Esophagus squamous epithelium (tissue), 5 donors: ENCODE measurements around the gene FYN. TPM values are rescaled to one million over a fixed set of nuclear protein-coding genes. Genes with fewer than 3 reads are reported as not detected.
A peak's percentile ranks its signal among the peaks of the same experiment; 100 is the strongest.

Experiments
- DNase-seq: peaks from one replicate; lab custom pipeline; 2025; lab: John Stamatoyannopoulos, UW
- H3K27ac ChIP-seq, 4 donors: fragments of 200-600 bp; sonication (generic); one replicate each; pipeline ENCODE4 v1.5.1; 2016 to 2019; ENCODE audit warnings: mild to moderate bottlenecking in 1 of 4
- H3K27me3 ChIP-seq, 4 donors: fragments of 200-600 bp; sonication (generic); 1 replicate in 3 of 4; 2 replicates in 1 of 4; pipeline versions ENCODE4 v1.5.1 to v1.6.0; 2017 to 2021; ENCODE audit warnings: antibody characterized with exemption in 1 of 4
- H3K36me3 ChIP-seq, 3 donors: fragments of 200-600 bp; sonication (generic); one replicate each; pipeline ENCODE4 v1.5.1; 2016 to 2019
- H3K4me1 ChIP-seq, 3 donors: fragments of 200-600 bp; sonication (generic); one replicate each; pipeline ENCODE4 v1.5.1; 2017 to 2019
- H3K4me3 ChIP-seq, 4 donors: fragments of 200-600 bp; sonication (generic); 1 replicate in 3 of 4; 2 replicates in 1 of 4; pipeline ENCODE4 v1.5.1; 2016 to 2019; ENCODE audit warnings: mild to moderate bottlenecking in 2 of 4, moderate library complexity in 1 of 4
- H3K9me3 ChIP-seq, 3 donors: fragments of 200-600 bp; sonication (generic); one replicate each; pipeline ENCODE4 v1.5.1; 2016 to 2019
- POLR2A ChIP-seq, 4 donors: fragments of 450-650 bp; IDR thresholded peaks; one replicate each; pipeline ENCODE4 v1.6.1; 2017; ENCODE audit warnings: antibody characterized with exemption in 4 of 4, mild to moderate bottlenecking in 4 of 4, moderate library complexity in 3 of 4
- WGBS, 2 donors: methylation state at CpG; one replicate each; pipeline ENCODE4 v1.1.5; 2018; 5-methylcytosine and 5-hydroxymethylcytosine counted together
- intact Hi-C: fragments of 100-400 bp; cut with DNase I; formaldehyde crosslinking; loops from one replicate; pipeline ENCODE4 v1.15.0; 2022
- total RNA-seq, 4 donors: library from RNA; depleted of rRNA; stranded (reverse); fragments of >200 nt; gene quantifications; one replicate each; pipeline ENCODE4 v1.1.0, GENCODE V29; 2016
- TF ChIP-seq, protein P1 (sequence below), 6 experiments: fragments of 450-650 bp in 4 of 6; fragments of 200-600 bp in 2 of 6; sonication (generic) in 2 of 6; IDR thresholded peaks; one replicate each; pipeline ENCODE4 v1.5.1; 2016 to 2019; ENCODE audit warnings: antibody characterized with exemption in 6 of 6, mild to moderate bottlenecking in 4 of 6, moderate library complexity in 4 of 6
- donor health status: DM: yes; HTN: yes; CAD: no.

The FYN gene
- total RNA-seq, 4 donors from 2014 or later: 11.8 to 54.6 (median 21.4) TPM

DNA sequence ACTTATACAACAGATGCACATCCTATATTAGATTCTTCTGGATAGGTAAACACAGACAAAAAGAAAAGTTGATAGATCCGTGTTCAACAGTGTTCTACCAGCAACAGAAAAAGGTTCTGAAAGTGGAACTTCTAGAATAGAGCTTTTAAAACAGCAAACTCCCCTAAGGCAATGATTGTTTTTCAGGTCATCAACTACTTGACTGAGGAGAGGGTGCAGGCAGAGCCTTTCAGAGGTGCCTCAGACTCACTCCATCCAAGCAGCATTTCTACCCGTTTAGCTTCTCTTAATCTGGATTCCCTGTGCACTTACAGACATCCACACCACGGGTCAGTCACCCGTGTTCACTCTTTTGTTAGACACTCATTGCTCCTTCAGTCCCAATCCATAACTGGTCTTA is 28.9 kb downstream of the FYN start:
- peak overlapping the region in 2 of 4 donors; percentile 9 to 28 for H3K27ac ChIP-seq
- WGBS, 2 donors: 62 to 63% methylated on average over 4 of the region's 4 CpGs
- no peak for DNase-seq
- no peak overlapping the region for H3K4me3 ChIP-seq
- H3K4me1 ChIP-seq: peaks cover 0 to 78% (median 35%) of the 10 kb centered on the region in 3 donors
- intact Hi-C loops: no loop called here
- H3K36me3 ChIP-seq: no peaks in the 10 kb centered on the region
- H3K27me3 ChIP-seq: no peaks in the 10 kb centered on the region
- H3K9me3 ChIP-seq: no peaks in the 10 kb centered on the region
- TF ChIP-seq POLR2A (IDR thresholded peaks at IDR 0.05): no peak
- TF ChIP-seq, protein P1, sequence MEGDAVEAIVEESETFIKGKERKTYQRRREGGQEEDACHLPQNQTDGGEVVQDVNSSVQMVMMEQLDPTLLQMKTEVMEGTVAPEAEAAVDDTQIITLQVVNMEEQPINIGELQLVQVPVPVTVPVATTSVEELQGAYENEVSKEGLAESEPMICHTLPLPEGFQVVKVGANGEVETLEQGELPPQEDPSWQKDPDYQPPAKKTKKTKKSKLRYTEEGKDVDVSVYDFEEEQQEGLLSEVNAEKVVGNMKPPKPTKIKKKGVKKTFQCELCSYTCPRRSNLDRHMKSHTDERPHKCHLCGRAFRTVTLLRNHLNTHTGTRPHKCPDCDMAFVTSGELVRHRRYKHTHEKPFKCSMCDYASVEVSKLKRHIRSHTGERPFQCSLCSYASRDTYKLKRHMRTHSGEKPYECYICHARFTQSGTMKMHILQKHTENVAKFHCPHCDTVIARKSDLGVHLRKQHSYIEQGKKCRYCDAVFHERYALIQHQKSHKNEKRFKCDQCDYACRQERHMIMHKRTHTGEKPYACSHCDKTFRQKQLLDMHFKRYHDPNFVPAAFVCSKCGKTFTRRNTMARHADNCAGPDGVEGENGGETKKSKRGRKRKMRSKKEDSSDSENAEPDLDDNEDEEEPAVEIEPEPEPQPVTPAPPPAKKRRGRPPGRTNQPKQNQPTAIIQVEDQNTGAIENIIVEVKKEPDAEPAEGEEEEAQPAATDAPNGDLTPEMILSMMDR (IDR thresholded peaks at IDR 0.05): no peak

DNA sequence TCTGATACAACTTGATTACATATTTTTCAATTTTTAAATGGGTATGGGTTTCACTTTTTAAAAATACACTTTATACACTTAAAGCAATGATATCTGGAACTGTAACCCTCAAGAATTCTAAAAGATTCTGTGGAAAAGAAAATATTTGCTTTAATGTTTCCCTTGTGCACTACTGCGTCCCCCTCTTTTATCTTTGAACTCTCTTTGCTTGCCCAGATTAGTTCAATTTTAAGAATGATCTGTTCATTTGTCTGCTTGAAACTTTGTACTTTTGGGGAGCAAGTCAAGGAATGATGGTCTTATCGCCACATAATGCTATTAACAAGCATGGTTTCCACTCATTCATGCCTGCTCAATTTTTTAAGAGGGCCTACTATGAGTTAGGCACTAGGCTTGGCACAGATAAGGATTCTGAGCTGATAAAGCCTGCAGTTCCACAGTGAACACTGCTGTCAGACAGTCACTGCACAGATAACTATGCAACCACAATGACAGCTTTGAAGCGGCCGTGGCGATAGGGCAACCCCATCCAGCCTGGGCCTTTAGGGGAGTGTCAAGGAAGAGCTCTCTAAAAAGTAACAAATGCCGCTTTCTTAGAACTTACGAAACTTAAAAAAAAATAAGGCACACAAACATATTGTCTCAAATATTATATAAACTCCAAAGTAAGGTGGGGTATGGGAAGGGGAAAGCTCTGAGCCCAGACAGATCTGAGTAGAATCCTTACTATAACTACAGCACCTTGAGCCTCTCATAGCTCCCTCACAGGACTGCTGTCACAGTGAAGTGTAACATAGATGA is 29.7 kb downstream of the FYN start:
- no peaks in the 10 kb centered on the region for H3K9me3 ChIP-seq
- H3K36me3 ChIP-seq: no peaks in the 10 kb centered on the region
- intact Hi-C loops: no loop called here
- no peak overlapping the region for H3K4me3 ChIP-seq
- H3K27me3 ChIP-seq: no peaks in the 10 kb centered on the region
- TF ChIP-seq, protein P1 (IDR thresholded peaks at IDR 0.05): no peak
- no peak for TF ChIP-seq POLR2A (IDR thresholded peaks at IDR 0.05)
- no peak for DNase-seq
- peak overlapping the region in 2 of 4 donors; percentile 39 to 43 for H3K27ac ChIP-seq
- 80 to 82% methylated on average over 7 of the region's 7 CpGs for WGBS, 2 donors
- H3K4me1 ChIP-seq: peaks cover 0 to 78% (median 35%) of the 10 kb centered on the region in 3 donors

DNA sequence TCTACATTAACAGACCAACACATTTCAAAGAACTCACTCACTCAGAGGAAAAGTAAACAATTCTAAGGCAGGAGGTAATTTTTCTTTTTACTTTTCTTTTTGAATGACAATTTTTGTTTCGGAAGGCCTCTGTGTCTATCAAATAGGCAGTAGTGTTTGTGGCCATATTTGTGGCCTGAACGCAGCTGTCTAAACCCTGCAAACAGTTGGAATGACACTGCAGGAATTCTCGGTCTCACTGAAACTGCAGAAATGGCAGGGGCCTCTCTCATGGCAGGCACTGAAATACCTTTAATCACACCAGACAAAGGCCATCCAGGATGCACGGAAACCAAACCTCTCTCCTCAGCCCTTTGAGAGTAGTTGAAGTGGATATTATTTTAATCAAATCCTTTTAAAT is 30.4 kb downstream of the FYN start:
- H3K36me3 ChIP-seq: no peaks in the 10 kb centered on the region
- WGBS, 2 donors: 62 to 71% methylated on average over 4 of the region's 4 CpGs
- intact Hi-C loops: no loop called here
- H3K9me3 ChIP-seq: no peaks in the 10 kb centered on the region
- no peak overlapping the region for H3K4me3 ChIP-seq
- H3K4me1 ChIP-seq: peaks cover 0 to 72% (median 35%) of the 10 kb centered on the region in 3 donors
- no peaks in the 10 kb centered on the region for H3K27me3 ChIP-seq
- no peak for TF ChIP-seq POLR2A (IDR thresholded peaks at IDR 0.05)
- TF ChIP-seq, protein P1 (IDR thresholded peaks at IDR 0.05): no peak
- DNase-seq: no peak
- peak overlapping the region in 2 of 4 donors; percentile 39 to 43 for H3K27ac ChIP-seq

DNA sequence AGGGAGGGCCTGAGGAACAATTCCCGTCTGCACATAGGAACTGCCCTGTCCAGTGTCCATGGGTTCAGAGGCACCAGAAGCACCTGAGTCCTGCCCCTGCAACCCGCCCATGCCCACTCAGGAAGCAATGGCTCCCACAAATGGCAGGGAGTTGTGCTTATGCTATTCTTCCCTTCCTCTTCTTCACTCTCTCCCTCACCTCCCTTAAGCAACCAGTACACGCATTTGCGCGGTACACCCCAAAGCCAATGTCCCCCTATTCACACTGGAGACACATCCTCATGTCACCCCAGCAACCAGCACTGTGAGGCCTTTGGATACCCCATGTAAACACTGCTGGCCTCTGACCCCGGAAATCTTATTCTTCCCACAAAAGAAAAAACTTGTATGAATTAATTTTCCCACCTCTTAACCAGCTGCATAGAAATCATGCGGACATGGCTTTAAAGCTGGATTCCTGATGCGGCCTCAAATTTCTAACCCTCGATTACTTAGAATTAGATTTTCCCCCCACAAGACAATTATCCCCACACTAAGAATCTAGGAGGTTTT is 30.9 kb downstream of the FYN start:
- WGBS, 2 donors: 81 to 87% methylated on average over 9 of the region's 9 CpGs
- DNase-seq: no peak
- Histone ChIP-seq H3K4me3 (no peak overlapping the region), H3K36me3 (no peaks in the 10 kb centered on the region), H3K9me3 (no peaks in the 10 kb centered on the region), H3K4me1 (peaks cover 0 to 66% (median 35%) of the 10 kb centered on the region in 3 donors), H3K27ac (peak overlapping the region in 3 of 4 donors; percentile 39 to 43 (median 43)), H3K27me3 (no peaks in the 10 kb centered on the region)
- intact Hi-C loops: no loop called here
- TF ChIP-seq, protein P1 (IDR thresholded peaks at IDR 0.05): no peak
- no peak for TF ChIP-seq POLR2A (IDR thresholded peaks at IDR 0.05)

DNA sequence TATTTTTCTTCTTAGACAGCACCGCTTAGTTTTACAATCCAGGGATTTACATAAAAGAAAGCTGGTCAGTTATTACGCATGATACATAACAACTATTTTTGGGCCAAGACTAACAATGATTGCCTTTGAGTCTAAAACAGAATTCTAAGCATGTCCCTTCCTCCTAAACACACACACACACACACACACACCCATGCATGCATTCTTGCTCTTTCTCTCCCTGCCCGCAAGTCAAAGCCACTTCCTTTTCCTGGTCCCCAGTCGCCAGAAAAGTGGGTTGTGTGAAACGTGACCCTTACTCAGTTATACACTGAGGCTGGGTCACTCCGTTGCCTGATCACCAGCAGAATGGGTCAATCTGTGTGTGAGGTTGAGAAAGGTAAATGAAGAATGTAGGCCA is 31.4 kb downstream of the FYN start:
- TF ChIP-seq, protein P1 (IDR thresholded peaks at IDR 0.05): no peak
- no peak for TF ChIP-seq POLR2A (IDR thresholded peaks at IDR 0.05)
- Histone ChIP-seq H3K4me3 (no peak overlapping the region), H3K4me1 (peaks cover 0 to 61% (median 30%) of the 10 kb centered on the region in 3 donors), H3K9me3 (no peaks in the 10 kb centered on the region), H3K27ac (peak overlapping the region in 3 of 4 donors; percentile 39 to 43 (median 43)), H3K27me3 (no peaks in the 10 kb centered on the region), H3K36me3 (no peaks in the 10 kb centered on the region)
- 38 to 67% methylated on average over 6 of the region's 6 CpGs for WGBS, 2 donors
- DNase-seq: no peak
- intact Hi-C loops: no loop called here
